Measurements from ENCODE around the gene KIF4B. TPM values are rescaled to one million over a fixed set of nuclear protein-coding genes. Genes with fewer than 3 reads are reported as not detected.

KIF4B gene, protein sequence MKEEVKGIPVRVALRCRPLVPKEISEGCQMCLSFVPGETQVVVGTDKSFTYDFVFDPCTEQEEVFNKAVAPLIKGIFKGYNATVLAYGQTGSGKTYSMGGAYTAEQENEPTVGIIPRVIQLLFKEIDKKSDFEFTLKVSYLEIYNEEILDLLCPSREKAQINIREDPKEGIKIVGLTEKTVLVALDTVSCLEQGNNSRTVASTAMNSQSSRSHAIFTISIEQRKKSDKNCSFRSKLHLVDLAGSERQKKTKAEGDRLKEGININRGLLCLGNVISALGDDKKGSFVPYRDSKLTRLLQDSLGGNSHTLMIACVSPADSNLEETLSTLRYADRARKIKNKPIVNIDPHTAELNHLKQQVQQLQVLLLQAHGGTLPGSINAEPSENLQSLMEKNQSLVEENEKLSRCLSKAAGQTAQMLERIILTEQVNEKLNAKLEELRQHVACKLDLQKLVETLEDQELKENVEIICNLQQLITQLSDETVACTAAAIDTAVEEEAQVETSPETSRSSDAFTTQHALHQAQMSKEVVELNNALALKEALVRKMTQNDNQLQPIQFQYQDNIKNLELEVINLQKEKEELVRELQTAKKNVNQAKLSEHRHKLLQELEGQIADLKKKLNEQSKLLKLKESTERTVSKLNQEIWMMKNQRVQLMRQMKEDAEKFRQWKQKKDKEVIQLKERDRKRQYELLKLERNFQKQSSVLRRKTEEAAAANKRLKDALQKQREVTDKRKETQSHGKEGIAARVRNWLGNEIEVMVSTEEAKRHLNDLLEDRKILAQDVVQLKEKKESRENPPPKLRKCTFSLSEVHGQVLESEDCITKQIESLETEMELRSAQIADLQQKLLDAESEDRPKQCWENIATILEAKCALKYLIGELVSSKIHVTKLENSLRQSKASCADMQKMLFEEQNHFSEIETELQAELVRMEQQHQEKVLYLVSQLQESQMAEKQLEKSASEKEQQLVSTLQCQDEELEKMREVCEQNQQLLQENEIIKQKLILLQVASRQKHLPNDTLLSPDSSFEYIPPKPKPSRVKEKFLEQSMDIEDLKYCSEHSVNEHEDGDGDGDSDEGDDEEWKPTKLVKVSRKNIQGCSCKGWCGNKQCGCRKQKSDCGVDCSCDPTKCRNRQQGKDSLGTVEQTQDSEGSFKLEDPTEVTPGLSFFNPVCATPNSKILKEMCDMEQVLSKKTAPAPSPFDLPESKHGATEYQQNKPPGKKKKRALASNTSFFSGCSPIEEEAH
- total RNA-seq: not detected in 2 replicates
- long read RNA-seq: 0 reads

DNA sequence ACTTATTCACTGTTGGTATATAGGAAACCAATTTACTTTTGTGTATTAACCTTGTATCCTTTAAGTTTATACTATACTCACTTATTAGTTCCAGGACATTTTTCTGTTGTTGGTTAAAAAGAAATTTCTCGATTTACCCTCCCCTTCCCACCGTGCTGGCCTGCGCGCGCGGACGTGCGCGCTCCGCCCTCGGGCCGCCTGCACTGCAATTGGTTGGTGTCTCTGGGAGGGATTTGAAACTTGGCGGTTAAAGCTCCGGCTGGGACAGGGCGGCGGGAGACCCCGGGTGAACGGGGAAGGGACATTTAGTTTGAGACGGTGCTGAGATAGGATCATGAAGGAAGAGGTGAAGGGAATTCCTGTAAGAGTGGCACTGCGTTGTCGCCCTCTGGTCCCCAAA is at the start of gene KIF4B:
KIF4B (plus strand) TSS at position 230 of the 400 bp plus-strand sequence; CDS start at position 335, 105 bp downstream.
- H3K9me3 Mint-ChIP-seq (ENCODE audit: unreplicated experiment): no peaks in the 10 kb centered on the region
- no peak for DNase-seq (ENCODE audit: extremely low spot score, unreplicated experiment)
- no peak within 1 kb of the TSS for H3K4me3 Mint-ChIP-seq (ENCODE audit: unreplicated experiment)
- H3K27ac Mint-ChIP-seq (ENCODE audit: unreplicated experiment): no peak within 1 kb of the TSS
- peaks cover 22% of the 10 kb centered on the region for H3K27me3 Mint-ChIP-seq (ENCODE audit: unreplicated experiment)
- TF ChIP-seq CTCF (IDR thresholded peaks at IDR 0.05): no peak
- no peaks in the 10 kb centered on the region for H3K4me1 Mint-ChIP-seq (ENCODE audit: unreplicated experiment)
- no peaks in the 10 kb centered on the region for H3K36me3 Mint-ChIP-seq (ENCODE audit: unreplicated experiment)

DNA sequence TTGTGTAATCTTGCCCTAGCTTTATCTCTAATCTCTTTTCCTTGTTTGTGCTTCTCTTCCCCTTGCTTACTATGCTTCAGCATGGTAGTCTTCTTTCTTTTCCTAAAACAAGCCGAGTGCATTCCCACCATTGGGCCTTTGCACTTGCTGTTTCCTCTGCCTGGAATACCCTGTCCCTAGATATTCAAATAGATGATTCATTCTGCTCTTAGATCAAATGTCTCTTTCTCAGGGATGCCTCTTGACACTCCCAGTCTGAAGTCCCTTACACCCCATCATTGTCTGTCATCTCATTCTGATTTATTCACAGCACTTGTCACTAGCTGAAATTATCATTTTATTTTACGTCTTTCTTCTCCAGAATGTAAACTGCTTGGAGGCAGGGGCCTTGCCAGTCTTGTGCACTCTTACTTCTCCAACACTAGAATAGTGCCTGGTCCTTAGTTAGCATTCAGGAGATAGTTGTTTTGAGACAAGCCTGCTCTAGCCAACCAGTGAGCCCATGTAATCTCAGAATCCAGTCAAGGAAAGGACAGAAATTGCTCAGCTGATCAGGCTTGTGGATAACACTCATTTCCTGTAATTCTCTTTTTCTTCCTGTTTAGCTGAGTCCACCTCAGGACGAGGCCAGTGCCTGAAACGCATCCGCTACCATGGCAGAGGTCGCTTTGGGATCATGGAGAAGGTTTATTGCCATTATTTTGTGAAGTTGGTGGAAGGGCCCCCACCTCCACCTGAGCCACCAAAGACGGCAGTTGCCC is 47.3 kb upstream of the KIF4B start:
- H3K27ac Mint-ChIP-seq (ENCODE audit: unreplicated experiment): no peak overlapping the region
- no peaks in the 10 kb centered on the region for H3K27me3 Mint-ChIP-seq (ENCODE audit: unreplicated experiment)
- no peak overlapping the region for H3K4me3 Mint-ChIP-seq (ENCODE audit: unreplicated experiment)
- no peak for DNase-seq (ENCODE audit: extremely low spot score, unreplicated experiment)
- H3K36me3 Mint-ChIP-seq (ENCODE audit: unreplicated experiment): peaks cover 23% of the 10 kb centered on the region
- H3K4me1 Mint-ChIP-seq (ENCODE audit: unreplicated experiment): no peaks in the 10 kb centered on the region
- H3K9me3 Mint-ChIP-seq (ENCODE audit: unreplicated experiment): no peaks in the 10 kb centered on the region
- TF ChIP-seq CTCF (IDR thresholded peaks at IDR 0.05): no peak

DNA sequence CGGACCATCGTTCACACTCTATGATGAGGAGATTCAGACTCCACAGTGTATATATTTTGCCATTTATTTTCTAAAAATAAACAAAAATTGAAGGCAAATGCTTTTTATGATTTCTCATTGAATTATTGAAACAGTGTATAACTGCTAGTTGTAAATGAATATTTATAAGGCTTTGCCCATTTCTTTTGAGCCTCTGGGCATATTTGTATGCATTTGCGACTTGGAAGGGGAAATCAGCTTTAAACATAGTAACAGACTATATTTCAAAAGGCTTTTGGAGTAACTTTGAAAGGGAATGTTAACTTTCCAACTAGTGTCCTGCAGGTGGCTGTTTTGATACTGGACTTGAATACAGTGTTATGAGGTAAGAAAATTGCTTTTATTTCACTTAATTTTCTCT is 46.7 kb upstream of the KIF4B start:
- Mint-ChIP-seq H3K27me3 (ENCODE audit: unreplicated experiment) (no peaks in the 10 kb centered on the region), H3K9me3 (ENCODE audit: unreplicated experiment) (no peaks in the 10 kb centered on the region), H3K4me3 (ENCODE audit: unreplicated experiment) (no peak overlapping the region), H3K36me3 (ENCODE audit: unreplicated experiment) (peaks cover 22% of the 10 kb centered on the region), H3K27ac (ENCODE audit: unreplicated experiment) (no peak overlapping the region), H3K4me1 (ENCODE audit: unreplicated experiment) (no peaks in the 10 kb centered on the region)
- DNase-seq (ENCODE audit: extremely low spot score, unreplicated experiment): no peak
- TF ChIP-seq CTCF (IDR thresholded peaks at IDR 0.05): no peak

GRCh38 chr5:154967421-154968024 is 46.0 kb upstream of the KIF4B start:
- no peak overlapping the region for H3K4me3 Mint-ChIP-seq (ENCODE audit: unreplicated experiment)
- peak; percentile 61 for TF ChIP-seq CTCF (IDR thresholded peaks at IDR 0.05)
- H3K36me3 Mint-ChIP-seq (ENCODE audit: unreplicated experiment): peaks cover 22% of the 10 kb centered on the region
- no peak overlapping the region for H3K27ac Mint-ChIP-seq (ENCODE audit: unreplicated experiment)
- H3K4me1 Mint-ChIP-seq (ENCODE audit: unreplicated experiment): no peaks in the 10 kb centered on the region
- H3K9me3 Mint-ChIP-seq (ENCODE audit: unreplicated experiment): no peaks in the 10 kb centered on the region
- no peak for DNase-seq (ENCODE audit: extremely low spot score, unreplicated experiment)
- no peaks in the 10 kb centered on the region for H3K27me3 Mint-ChIP-seq (ENCODE audit: unreplicated experiment)
